MCF 10A (cell line): ENCODE measurements around the gene ALOX5. TPM values are rescaled to one million over a fixed set of nuclear protein-coding genes. Genes with fewer than 3 reads are reported as not detected.

ENCODE experiments used
- BruUV-seq: library from RNA; stranded (reverse); fragments of 400-500 nt; replicated peaks from 2 replicates; lab custom pipeline; 2021; lab: Mats Ljungman, UMichigan
- CTCF ChIA-PET: fragments of 300-600 bp; sonication (Branson Sonifier 250); formaldehyde crosslinking; extraction: SDS; loops from one replicate; lab custom pipeline; 2021; ENCODE audit warnings: antibody characterized with exemption, inconsistent platforms; lab: Yijun Ruan, JAX
- POLR2A ChIA-PET: fragments of 300-600, 350-650 bp; sonication (Branson Sonifier 250); formaldehyde crosslinking; extraction: SDS; loops from one replicate; lab custom pipeline; 2020; ENCODE audit warnings: antibody characterized with exemption, inconsistent platforms; lab: Yijun Ruan, JAX
- DNase-seq: peaks from one replicate; pipeline ENCODE4 v3.0.0-alpha.2; 2018; ENCODE audit not compliant: unreplicated experiment
- H3K27ac Mint-ChIP-seq: one replicate; pipeline ENCODE4 v1.8.0; 2022; ENCODE audit warnings: mild to moderate bottlenecking, low read depth, mixed read lengths; ENCODE audit not compliant: unreplicated experiment
- H3K27me3 Mint-ChIP-seq: one replicate; pipeline ENCODE4 v1.8.0; 2022; ENCODE audit warnings: mixed read lengths; ENCODE audit not compliant: insufficient read depth, unreplicated experiment
- H3K36me3 Mint-ChIP-seq: one replicate; pipeline ENCODE4 v1.8.0; 2022; ENCODE audit warnings: mild to moderate bottlenecking, moderate library complexity, mixed read lengths; ENCODE audit not compliant: insufficient read depth, unreplicated experiment
- H3K4me1 Mint-ChIP-seq: one replicate; pipeline ENCODE4 v1.8.0; 2022; ENCODE audit warnings: mixed read lengths; ENCODE audit not compliant: insufficient read depth, unreplicated experiment
- H3K4me3 Mint-ChIP-seq: one replicate; pipeline ENCODE4 v1.8.0; 2022; ENCODE audit warnings: mild to moderate bottlenecking, moderate library complexity, mixed read lengths; ENCODE audit not compliant: unreplicated experiment
- H3K9me3 Mint-ChIP-seq: one replicate; pipeline ENCODE4 v1.8.0; 2022; ENCODE audit warnings: mixed read lengths; ENCODE audit not compliant: unreplicated experiment
- intact Hi-C: fragments of 100-400 bp; cut with micrococcal nuclease; formaldehyde crosslinking; loops from 2 replicates; pipeline ENCODE4 v1.14.1; 2022
- total RNA-seq: library from RNA; stranded (reverse); gene quantifications from 2 replicates; pipeline ENCODE4 v1.2.3, GENCODE V29; 2022
- TF ChIP-seq, protein P1 (sequence below): fragments of 200-600 bp; IDR thresholded peaks from one replicate; pipeline ENCODE4 v1.8.0; 2022; ENCODE audit warnings: antibody characterized with exemption, mild to moderate bottlenecking; ENCODE audit not compliant: unreplicated experiment

The ALOX5 gene
- total RNA-seq, 1 experiment from 2014 or later: not detected

DNA sequence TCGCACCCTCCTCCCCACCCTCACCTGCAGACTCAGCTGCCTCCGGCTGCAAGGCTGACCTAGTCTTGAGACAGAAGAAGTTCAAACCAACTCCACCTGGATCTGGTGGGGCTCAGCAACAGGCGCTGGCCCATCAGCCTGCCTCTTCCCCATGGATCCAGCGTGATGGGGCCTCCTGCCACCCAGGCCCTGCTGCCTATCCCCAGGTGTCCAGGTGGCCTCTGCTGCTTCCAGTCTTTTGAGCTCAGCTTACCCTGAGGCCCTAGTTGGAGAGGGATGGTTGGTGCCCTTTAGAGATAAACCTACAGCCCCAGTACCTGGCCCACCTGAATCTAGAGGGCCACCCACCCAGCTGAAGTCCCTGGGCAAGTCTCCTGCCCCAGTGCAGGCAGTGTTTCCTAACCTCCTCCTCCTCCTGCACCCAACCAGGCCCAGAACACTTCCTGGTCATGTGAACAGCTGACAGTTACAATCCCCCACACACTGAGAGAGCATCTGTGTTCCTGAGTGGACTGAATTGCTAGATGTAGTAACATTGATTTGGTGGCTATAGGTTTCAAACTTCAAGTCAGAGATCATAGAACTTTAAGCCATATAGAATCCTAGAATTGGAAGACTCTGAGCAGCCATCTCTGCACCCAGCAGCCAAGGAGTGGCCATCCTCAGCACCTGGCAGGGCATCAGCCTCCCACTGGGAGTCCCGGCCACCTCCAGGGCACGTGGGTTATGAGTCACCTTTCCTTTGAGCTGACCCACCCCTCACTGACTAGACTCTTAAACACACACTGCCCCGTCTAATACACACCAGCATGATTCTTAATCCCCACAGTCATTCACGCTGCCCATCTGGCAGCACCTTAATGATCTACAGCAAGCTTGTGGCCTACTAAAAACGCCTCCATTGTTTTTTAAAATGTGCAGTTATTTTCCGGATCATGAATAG, 51.9 kb downstream of the ALOX5 start:
- intact Hi-C loops: no loop called here
- BruUV-seq: no TSS peak
- H3K27ac Mint-ChIP-seq: peak overlapping the region; percentile 18
- no peaks in the 10 kb centered on the region for H3K36me3 Mint-ChIP-seq
- peaks cover 11% of the 10 kb centered on the region for H3K4me1 Mint-ChIP-seq
- peak; percentile 71 for DNase-seq
- ChIA-PET POLR2A (no interaction called here), CTCF (interaction anchor here (0.7 kb wide), 1 partner anchor 12 kb away, joined by 3 read pairs; no protein-coding TSS in a partner anchor)
- no peak overlapping the region for H3K4me3 Mint-ChIP-seq
- TF ChIP-seq, protein P1, sequence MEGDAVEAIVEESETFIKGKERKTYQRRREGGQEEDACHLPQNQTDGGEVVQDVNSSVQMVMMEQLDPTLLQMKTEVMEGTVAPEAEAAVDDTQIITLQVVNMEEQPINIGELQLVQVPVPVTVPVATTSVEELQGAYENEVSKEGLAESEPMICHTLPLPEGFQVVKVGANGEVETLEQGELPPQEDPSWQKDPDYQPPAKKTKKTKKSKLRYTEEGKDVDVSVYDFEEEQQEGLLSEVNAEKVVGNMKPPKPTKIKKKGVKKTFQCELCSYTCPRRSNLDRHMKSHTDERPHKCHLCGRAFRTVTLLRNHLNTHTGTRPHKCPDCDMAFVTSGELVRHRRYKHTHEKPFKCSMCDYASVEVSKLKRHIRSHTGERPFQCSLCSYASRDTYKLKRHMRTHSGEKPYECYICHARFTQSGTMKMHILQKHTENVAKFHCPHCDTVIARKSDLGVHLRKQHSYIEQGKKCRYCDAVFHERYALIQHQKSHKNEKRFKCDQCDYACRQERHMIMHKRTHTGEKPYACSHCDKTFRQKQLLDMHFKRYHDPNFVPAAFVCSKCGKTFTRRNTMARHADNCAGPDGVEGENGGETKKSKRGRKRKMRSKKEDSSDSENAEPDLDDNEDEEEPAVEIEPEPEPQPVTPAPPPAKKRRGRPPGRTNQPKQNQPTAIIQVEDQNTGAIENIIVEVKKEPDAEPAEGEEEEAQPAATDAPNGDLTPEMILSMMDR: no peak
- H3K9me3 Mint-ChIP-seq: no peaks in the 10 kb centered on the region
- no peaks in the 10 kb centered on the region for H3K27me3 Mint-ChIP-seq

GRCh38 chr10:45427262-45427969, 53.4 kb downstream of the ALOX5 start:
- H3K4me3 Mint-ChIP-seq: no peak overlapping the region
- H3K9me3 Mint-ChIP-seq: no peaks in the 10 kb centered on the region
- intact Hi-C loops: no loop called here
- no peaks in the 10 kb centered on the region for H3K27me3 Mint-ChIP-seq
- ChIA-PET POLR2A (no interaction called here), CTCF (no interaction called here)
- no peak overlapping the region for H3K27ac Mint-ChIP-seq
- peaks cover 11% of the 10 kb centered on the region for H3K4me1 Mint-ChIP-seq
- H3K36me3 Mint-ChIP-seq: no peaks in the 10 kb centered on the region
- DNase-seq: no peak
- no TSS peak for BruUV-seq
- TF ChIP-seq, protein P1: no peak

GRCh38 chr10:45427970-45428366, 54.0 kb downstream of the ALOX5 start:
- ChIA-PET POLR2A (no interaction called here), CTCF (no interaction called here)
- Mint-ChIP-seq H3K4me3 (no peak overlapping the region), H3K27ac (no peak overlapping the region), H3K4me1 (peaks cover 11% of the 10 kb centered on the region), H3K36me3 (no peaks in the 10 kb centered on the region), H3K27me3 (no peaks in the 10 kb centered on the region), H3K9me3 (no peaks in the 10 kb centered on the region)
- no TSS peak for BruUV-seq
- DNase-seq: no peak
- intact Hi-C loops: no loop called here
- TF ChIP-seq, protein P1: no peak
